Spinal cord (tissue), 10 donors: Measurements from ENCODE around the gene CCDC51. TPM values are rescaled to one million over a fixed set of nuclear protein-coding genes. Genes with fewer than 3 reads are reported as not detected.
A peak's percentile ranks its signal among the peaks of the same experiment; 100 is the strongest.
"Not testable (repeated sequence)": the region's sequence is repeated elsewhere in the genome, so short reads cannot be mapped to it uniquely, and the experiment has no call there.

ENCODE experiments used
- DNase-seq, 6 donors: peaks; one replicate each; pipeline versions ENCODE4 v3.0.0 to v3.0.0-alpha.2; 2013 to 2015; ENCODE audit warnings: low spot score in 6 of 6, low read depth in 4 of 6
- H3K27ac ChIP-seq: one replicate; pipeline ENCODE4 v1.5.1; 2013; ENCODE audit warnings: low read depth, low read length, control low read depth
- H3K27me3 ChIP-seq: one replicate; pipeline ENCODE4 v1.6.1; 2013; ENCODE audit warnings: low read length; ENCODE audit not compliant: control insufficient read depth, insufficient read depth
- H3K36me3 ChIP-seq: one replicate; pipeline ENCODE4 v1.6.1; 2013; ENCODE audit warnings: low read length; ENCODE audit not compliant: control insufficient read depth, insufficient read depth
- H3K4me1 ChIP-seq: one replicate; pipeline ENCODE4 v1.6.1; 2013; ENCODE audit warnings: low read length; ENCODE audit not compliant: control insufficient read depth, insufficient read depth
- H3K4me3 ChIP-seq: one replicate; pipeline ENCODE4 v1.5.1; 2013; ENCODE audit warnings: low read depth, low read length, control low read depth
- H3K9me3 ChIP-seq: one replicate; pipeline ENCODE4 v1.6.1; 2013; ENCODE audit warnings: low read length; ENCODE audit not compliant: control insufficient read depth, insufficient read depth
- WGBS: methylation state at CpG from one replicate; pipeline ENCODE4 v1.1.5; 2013; ENCODE audit warnings: missing lambda C conversion rate; ENCODE audit not compliant: insufficient coverage; 5-methylcytosine and 5-hydroxymethylcytosine counted together
- polyA plus RNA-seq, 2 donors: library from polyadenylated mRNA; unstranded; fragments of 120-200 nt; gene quantifications; one replicate each; pipeline ENCODE4 v1.2.1, GENCODE V29; 2013; ENCODE audit not compliant: insufficient read length in 2 of 2
- total RNA-seq, 2 donors: library from RNA; depleted of rRNA in 1 of 2; stranded (reverse); fragments of 120-200 nt in 1 of 2; fragments of >200 nt in 1 of 2; gene quantifications; one replicate each; pipeline versions ENCODE4 v1.2.3 to v1.2.4, GENCODE V29; 2013 to 2014
- donor health status: healthy.

The CCDC51 gene
- total and polyA plus RNA-seq, 4 donors: 10.9 to 24.6 (median 19.0) TPM

DNA sequence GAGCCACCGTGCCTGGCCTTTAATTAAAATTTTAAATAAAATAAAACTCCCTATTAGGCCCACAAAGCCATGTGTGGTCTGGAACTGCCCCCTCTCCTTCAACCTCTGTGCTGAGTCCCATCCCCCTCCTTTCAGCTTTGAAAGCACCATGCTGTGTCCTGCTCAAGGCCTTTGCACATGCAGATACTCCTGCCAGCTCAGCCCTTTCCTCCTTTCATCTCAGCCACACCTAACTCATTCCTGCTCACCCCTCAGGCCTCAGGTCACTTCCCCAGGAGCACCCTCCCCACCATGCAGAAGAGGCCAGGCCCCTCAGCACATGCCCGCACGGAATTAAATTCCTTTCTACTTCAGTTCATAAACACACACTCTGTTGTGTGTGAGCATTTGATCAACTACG, 34.7 kb upstream of the CCDC51 start:
- H3K27me3 ChIP-seq: no peaks in the 10 kb centered on the region
- DNase-seq: no peak
- H3K9me3 ChIP-seq: no peaks in the 10 kb centered on the region
- H3K4me3 ChIP-seq: no peak overlapping the region
- 41% methylated on average over 3 of the region's 4 CpGs for WGBS
- H3K36me3 ChIP-seq: peaks cover 37% of the 10 kb centered on the region
- H3K27ac ChIP-seq: no peak overlapping the region
- H3K4me1 ChIP-seq: peaks cover 29% of the 10 kb centered on the region

DNA sequence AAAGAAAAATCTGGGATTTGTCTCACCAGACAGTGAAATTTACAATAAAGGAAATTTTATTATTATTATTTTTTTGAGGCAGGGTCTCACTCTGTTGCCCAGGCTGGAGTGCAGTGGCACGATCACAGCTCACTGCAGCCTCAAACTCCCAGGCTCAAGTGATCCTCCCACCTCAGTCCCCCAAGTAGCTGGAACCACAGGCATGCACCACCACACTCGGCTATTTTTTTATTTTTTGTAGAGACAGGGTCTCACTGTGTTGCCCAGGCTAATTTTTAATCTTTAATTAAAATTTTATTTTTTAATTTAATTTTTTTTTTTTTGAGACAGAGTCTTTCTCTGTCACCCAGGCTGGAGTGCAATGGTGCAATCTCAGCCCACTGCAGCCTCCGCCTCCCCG, 34.1 kb upstream of the CCDC51 start:
- not testable (repeated sequence) for H3K4me3 ChIP-seq, H3K27ac ChIP-seq, H3K9me3 ChIP-seq, DNase-seq, H3K27me3 ChIP-seq
- 79% methylated on average over 3 of the region's 4 CpGs for WGBS
- H3K4me1 ChIP-seq: peaks cover 35% of the 10 kb centered on the region
- H3K36me3 ChIP-seq: peaks cover 42% of the 10 kb centered on the region

DNA sequence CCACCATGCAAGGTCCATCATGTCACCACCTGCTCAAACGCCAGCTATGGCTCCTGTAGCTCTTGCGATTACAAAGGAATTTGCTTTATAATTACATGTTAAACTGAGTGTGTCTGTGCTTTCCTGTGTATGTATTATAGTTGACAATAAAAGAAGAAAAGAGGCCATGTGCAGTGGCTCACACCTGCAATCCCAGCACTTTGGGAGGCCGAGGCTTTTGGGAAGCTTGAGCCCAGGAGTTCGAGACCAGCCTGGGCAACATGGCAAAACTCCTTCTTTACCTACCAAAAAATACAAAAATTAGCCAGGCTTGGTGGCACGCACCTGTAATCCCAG, 33.7 kb upstream of the CCDC51 start:
- Histone ChIP-seq H3K9me3 (no peaks in the 10 kb centered on the region), H3K4me3 (peak overlapping the region; percentile 82), H3K36me3 (peaks cover 43% of the 10 kb centered on the region), H3K4me1 (peaks cover 39% of the 10 kb centered on the region), H3K27me3 (no peaks in the 10 kb centered on the region), H3K27ac (peak overlapping the region; percentile 97)
- peak in 1 of 6 donors; percentile 10 for DNase-seq
- WGBS: 86% methylated on average over 3 of the region's 5 CpGs

DNA sequence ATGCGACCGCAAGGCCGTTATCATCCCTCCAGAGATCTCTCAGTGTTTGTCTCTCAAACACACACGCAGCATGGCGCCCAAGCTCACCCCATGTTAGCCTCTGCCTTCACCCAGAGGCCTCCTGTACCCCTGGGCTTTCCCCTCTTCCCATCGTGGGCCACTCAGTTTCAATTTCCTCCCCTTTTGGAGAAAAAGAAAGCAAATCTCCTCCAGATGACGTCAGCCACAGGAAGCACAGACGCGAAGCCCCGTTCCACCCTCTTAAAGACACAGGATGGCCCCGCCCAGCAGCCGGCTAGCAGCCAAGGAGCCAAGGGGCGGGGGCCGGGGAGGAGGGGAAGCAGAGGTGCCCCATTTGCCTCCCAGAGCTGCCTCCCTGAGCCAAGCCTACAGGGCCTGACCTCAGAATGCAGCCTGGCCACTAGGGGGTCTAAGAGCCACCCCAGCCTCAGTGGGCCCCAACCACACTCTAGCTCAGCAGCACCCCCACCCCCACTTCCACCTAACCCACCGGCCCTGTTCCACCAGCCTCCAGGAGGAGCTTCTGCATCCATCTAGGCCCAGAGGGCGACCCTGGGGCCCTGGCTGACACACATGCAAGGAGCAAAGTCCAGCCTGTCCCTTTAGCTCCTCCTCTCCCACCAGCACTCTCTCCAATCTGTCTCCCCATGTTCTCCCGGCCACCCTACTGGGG, 33.2 kb upstream of the CCDC51 start:
- Histone ChIP-seq H3K4me3 (peak overlapping the region; percentile 82), H3K27me3 (no peaks in the 10 kb centered on the region), H3K9me3 (no peaks in the 10 kb centered on the region), H3K27ac (peak overlapping the region; percentile 97), H3K36me3 (peaks cover 47% of the 10 kb centered on the region), H3K4me1 (peaks cover 45% of the 10 kb centered on the region)
- 3% methylated on average over 16 of the region's 17 CpGs for WGBS
- DNase-seq: peak; percentile 67 to 97 (median 80)

DNA sequence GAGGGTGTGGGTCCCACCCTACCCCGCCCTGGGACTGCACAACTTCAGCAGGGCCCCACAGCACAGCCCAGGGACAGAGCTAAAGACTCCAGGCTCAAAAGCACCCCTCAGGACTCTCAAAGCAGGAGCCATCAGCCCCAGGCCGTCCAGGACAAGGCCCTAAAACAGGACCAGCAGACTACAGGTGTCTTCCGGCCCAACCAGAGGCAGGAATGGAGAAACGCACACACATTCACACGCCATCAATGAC, 32.7 kb upstream of the CCDC51 start:
- peak overlapping the region; percentile 97 for H3K27ac ChIP-seq
- 3% methylated on average over 5 of the region's 5 CpGs for WGBS
- H3K27me3 ChIP-seq: no peaks in the 10 kb centered on the region
- H3K4me1 ChIP-seq: peaks cover 49% of the 10 kb centered on the region
- H3K9me3 ChIP-seq: no peaks in the 10 kb centered on the region
- peak overlapping the region; percentile 82 for H3K4me3 ChIP-seq
- H3K36me3 ChIP-seq: peaks cover 47% of the 10 kb centered on the region
- DNase-seq: no peak

DNA sequence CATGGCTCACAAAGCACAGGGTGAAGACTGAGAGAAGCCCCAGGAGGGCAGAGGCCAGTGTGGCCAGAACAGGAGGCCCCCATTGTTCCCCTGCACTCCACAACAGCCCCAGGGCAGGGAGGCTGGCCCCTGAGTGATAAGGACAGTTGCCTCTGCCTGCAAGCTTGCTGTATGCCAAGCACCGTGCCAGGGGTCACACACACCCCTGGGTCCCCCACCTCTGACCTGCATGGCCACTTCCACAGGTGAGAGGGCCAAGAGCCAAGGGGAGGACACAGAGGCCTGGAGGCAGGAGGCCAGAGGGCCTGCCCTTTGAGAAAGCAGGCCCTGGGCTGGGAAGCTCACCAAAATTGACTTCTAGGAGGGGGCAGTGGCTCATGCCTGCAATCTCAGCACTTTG, 30.4 kb upstream of the CCDC51 start:
- H3K27me3 ChIP-seq: no peaks in the 10 kb centered on the region
- H3K4me1 ChIP-seq: peaks cover 72% of the 10 kb centered on the region
- no peak for DNase-seq
- no peaks in the 10 kb centered on the region for H3K9me3 ChIP-seq
- peaks cover 52% of the 10 kb centered on the region for H3K36me3 ChIP-seq
- no peak overlapping the region for H3K4me3 ChIP-seq
- WGBS: no CpG with 5 or more reads among the region's 1 CpG
- H3K27ac ChIP-seq: no peak overlapping the region

DNA sequence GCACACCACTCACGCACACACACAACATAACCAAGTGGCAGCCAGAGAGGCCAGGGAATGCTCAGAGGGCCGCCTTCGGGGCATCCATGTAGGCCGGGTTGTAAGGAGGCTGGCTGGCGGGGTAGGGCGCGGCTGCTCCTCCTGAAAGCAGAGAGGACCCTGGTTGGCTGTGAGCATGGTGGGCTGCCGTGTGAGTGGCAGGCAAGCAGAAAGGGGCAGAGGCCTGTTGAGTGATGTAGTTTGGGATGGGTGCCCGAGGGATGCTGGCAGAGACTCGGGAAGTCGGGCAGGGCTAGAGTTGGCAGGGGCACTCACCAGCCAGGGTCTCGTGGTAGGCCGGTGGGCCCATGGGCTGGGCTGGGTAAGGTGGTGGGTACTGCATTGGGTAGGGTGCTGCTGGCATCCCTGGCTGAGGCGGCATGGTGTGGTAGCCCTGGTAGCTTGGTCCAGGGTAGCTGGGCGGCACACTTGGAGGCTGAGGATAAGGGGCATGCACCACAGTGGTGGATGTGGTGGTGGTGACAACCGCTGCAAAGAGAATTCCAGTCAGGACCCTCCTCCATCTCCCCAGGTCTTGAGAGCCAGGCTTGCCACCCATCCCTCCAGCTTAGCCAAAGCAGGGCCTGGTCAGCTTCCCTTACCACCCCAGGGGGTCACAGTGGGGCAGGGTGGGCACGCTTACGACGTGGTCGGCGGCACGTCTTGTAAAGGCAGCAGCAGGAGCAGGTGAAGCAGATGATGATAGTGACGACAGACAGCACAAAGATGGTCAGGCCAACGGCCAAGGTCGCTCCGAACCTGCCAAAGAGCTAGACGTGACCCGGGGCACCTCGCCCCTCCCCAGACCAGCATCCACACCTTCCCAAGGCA, 29.4 kb upstream of the CCDC51 start:
- no peaks in the 10 kb centered on the region for H3K9me3 ChIP-seq
- 81% methylated on average over 26 of the region's 29 CpGs for WGBS
- no peak overlapping the region for H3K4me3 ChIP-seq
- H3K27me3 ChIP-seq: no peaks in the 10 kb centered on the region
- H3K36me3 ChIP-seq: peaks cover 59% of the 10 kb centered on the region
- peaks cover 82% of the 10 kb centered on the region for H3K4me1 ChIP-seq
- peak in 1 of 6 donors; percentile 74 for DNase-seq
- H3K27ac ChIP-seq: no peak overlapping the region

DNA sequence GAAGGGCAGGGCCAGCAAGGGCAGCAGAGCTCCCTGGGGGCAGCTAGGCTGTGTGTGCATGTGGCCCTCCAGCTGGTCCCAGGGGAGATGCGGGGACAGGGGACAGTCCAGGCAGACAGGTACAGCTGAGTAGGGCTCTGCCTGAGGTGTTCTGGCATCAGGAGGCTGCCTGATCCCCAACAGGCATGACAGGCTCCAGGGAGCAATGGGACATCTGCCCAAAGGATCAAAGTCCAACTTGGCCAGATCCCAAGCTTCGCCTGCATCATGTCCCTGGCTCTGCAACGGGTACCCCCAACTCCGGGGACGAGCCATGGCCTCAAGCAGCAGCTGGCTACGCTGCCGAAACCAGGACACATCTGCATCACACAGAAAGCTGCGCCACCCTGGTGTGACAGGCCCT, 28.4 kb upstream of the CCDC51 start:
- Histone ChIP-seq H3K27ac (no peak overlapping the region), H3K9me3 (no peaks in the 10 kb centered on the region), H3K4me1 (peaks cover 77% of the 10 kb centered on the region), H3K36me3 (peaks cover 69% of the 10 kb centered on the region), H3K27me3 (no peaks in the 10 kb centered on the region), H3K4me3 (no peak overlapping the region)
- 79% methylated on average over 8 of the region's 8 CpGs for WGBS
- no peak for DNase-seq

DNA sequence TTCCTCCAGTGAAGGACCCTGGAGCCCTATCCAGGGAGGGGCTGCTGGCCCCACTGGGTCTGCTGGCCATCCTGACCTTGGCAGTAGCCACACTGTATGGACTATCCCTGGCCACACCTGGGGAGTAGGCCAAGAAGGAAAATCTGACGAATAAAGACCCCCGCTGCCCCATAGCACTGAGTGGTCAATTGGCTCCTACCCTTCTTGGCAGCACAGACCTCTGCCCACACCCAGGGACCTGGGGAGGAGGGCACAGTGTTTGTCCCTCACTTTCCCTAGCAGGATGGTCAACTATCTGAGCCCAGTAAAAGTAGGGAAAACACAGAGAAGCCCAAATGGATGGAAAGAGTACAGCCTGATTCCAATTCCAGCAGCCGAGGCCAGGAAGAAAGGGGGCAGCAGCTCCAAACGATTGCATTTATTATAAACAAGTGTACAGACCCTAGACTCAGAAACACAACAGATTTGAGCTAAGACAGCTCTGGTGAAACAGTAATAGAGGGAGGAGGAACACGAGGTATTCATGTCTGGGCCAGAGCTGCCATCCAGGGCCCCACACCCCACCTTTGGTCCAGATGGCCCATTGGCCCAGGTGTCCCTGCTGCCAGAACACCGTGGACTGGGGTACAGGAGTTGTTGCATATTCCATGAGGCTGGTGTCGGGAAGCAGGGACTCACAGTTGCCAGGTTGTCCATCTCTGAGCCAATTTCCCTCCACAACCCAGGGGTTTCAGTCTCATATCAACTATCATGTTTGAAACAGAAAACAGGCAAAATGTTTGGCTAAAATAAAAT, 27.8 kb upstream of the CCDC51 start:
- peak overlapping the region; percentile 99 for H3K27ac ChIP-seq
- H3K4me3 ChIP-seq: no peak overlapping the region
- peaks cover 71% of the 10 kb centered on the region for H3K4me1 ChIP-seq
- 100% methylated on average over 1 of the region's 7 CpGs for WGBS
- peaks cover 74% of the 10 kb centered on the region for H3K36me3 ChIP-seq
- DNase-seq: no peak
- H3K9me3 ChIP-seq: no peaks in the 10 kb centered on the region
- H3K27me3 ChIP-seq: no peaks in the 10 kb centered on the region
